Putamen (tissue), 1 donor: Measurements from ENCODE around the gene PCDHGA7.
"Not testable (repeated sequence)": the region's sequence is repeated elsewhere in the genome, so short reads cannot be mapped to it uniquely, and the experiment has no call there.

Source experiments
- DNase-seq: peaks from one replicate; pipeline ENCODE4 v3.0.0-alpha.2; 2016; ENCODE audit warnings: low spot score

The PCDHGA7 gene

GRCh38 chr5:141382469-141383294, at the start of gene PCDHGA7:
PCDHGA7 (plus strand) TSS chr5:141382742; CDS start chr5:141382900, 158 bp downstream.
- DNase-seq: no peak

GRCh38 chr5:141338538-141339306, 43.8 kb upstream of the PCDHGA7 start, which contains the start of gene PCDHGA2:
PCDHGA2 (plus strand) TSS chr5:141338760.
- no peak for DNase-seq

GRCh38 chr5:141340781-141341354, 41.7 kb upstream of the PCDHGA7 start:
- not testable (repeated sequence) for DNase-seq

- DNase-seq: no peak
These were observed 39.8 kb upstream of the PCDHGA7 start for GRCh38 chr5:141342773-141343172.

GRCh38 chr5:141343242-141343952, 39.1 kb upstream of the PCDHGA7 start, which contains the start of gene PCDHGA3:
PCDHGA3 (plus strand) TSS chr5:141343829; CDS start chr5:141344034, 205 bp downstream.
- no peak for DNase-seq

- no peak for DNase-seq
These were observed 38.5 kb upstream of the PCDHGA7 start for GRCh38 chr5:141343953-141344463.

- no peak for DNase-seq
These were observed 37.2 kb upstream of the PCDHGA7 start for GRCh38 chr5:141345327-141345726.

GRCh38 chr5:141346017-141346416, 36.5 kb upstream of the PCDHGA7 start:
- DNase-seq: not testable (repeated sequence)

- DNase-seq: no peak
These were observed 32.5 kb upstream of the PCDHGA7 start, which contains the start of gene PCDHGB1 for GRCh38 chr5:141349917-141350619. PCDHGB1 (plus strand) TSS chr5:141350099; CDS start chr5:141350261, 162 bp downstream.

GRCh38 chr5:141351591-141351990, 31.0 kb upstream of the PCDHGA7 start:
- no peak for DNase-seq

- DNase-seq: no peak
These were observed 27.6 kb upstream of the PCDHGA7 start, which contains the start of gene PCDHGA4 for GRCh38 chr5:141354900-141355469. PCDHGA4 (plus strand) TSS chr5:141355021; CDS start chr5:141355108, 87 bp downstream.

GRCh38 chr5:141355641-141356040, 26.9 kb upstream of the PCDHGA7 start:
- DNase-seq: no peak

- no peak for DNase-seq
These were observed 26.4 kb upstream of the PCDHGA7 start for GRCh38 chr5:141356133-141356532.

- DNase-seq: no peak
These were observed 25.6 kb upstream of the PCDHGA7 start for GRCh38 chr5:141356950-141357349.

GRCh38 chr5:141359790-141360426, 22.6 kb upstream of the PCDHGA7 start, which contains the start of gene PCDHGB2:
PCDHGB2 (plus strand) TSS chr5:141359994; CDS start chr5:141360136, 142 bp downstream.
- no peak for DNase-seq

GRCh38 chr5:141360685-141361084, 21.9 kb upstream of the PCDHGA7 start:
- DNase-seq: no peak

GRCh38 chr5:141362719-141363118, 19.8 kb upstream of the PCDHGA7 start:
- DNase-seq: no peak

GRCh38 chr5:141363952-141364660, 18.4 kb upstream of the PCDHGA7 start, which contains the start of gene PCDHGA5:
PCDHGA5 (plus strand) TSS chr5:141364162; CDS start chr5:141364331, 169 bp downstream.
- DNase-seq: no peak
